ENCODE data around the gene BPIFB2. TPM values are rescaled to one million over a fixed set of nuclear protein-coding genes. Genes with fewer than 3 reads are reported as not detected.

The BPIFB2 gene
- total RNA-seq, 1 donor from 2014 or later = not detected

GRCh38 chr20:33025318-33025876 lies 17.9 kb downstream of the BPIFB2 start:
- Mint-ChIP-seq H3K9me3 (ENCODE audit: unreplicated experiment) (peaks cover 3% of the 10 kb centered on the region), H3K27me3 (ENCODE audit: unreplicated experiment) (peaks cover 6% of the 10 kb centered on the region)

GRCh38 chr20:33026072-33026778 lies 18.7 kb downstream of the BPIFB2 start:
- DNase-seq = no peak
- H3K27me3 Mint-ChIP-seq (ENCODE audit: unreplicated experiment) = peaks cover 6% of the 10 kb centered on the region
- H3K9me3 Mint-ChIP-seq (ENCODE audit: unreplicated experiment) = peaks cover 3% of the 10 kb centered on the region
- H3K4me3 Mint-ChIP-seq (ENCODE audit: unreplicated experiment) = no peak overlapping the region
- no peak overlapping the region for H3K27ac Mint-ChIP-seq (ENCODE audit: unreplicated experiment)
- no peaks in the 10 kb centered on the region for H3K4me1 Mint-ChIP-seq (ENCODE audit: low read depth, unreplicated experiment)
- no peak for TF ChIP-seq CTCF (IDR thresholded peaks at IDR 0.05; ENCODE audit: partially characterized antibody, unreplicated experiment)
- no peaks in the 10 kb centered on the region for H3K36me3 Mint-ChIP-seq (ENCODE audit: unreplicated experiment)

More at GRCh38 chr20:33025318-33025876, 17.9 kb downstream of the BPIFB2 start:
- Mint-ChIP-seq H3K36me3 (ENCODE audit: unreplicated experiment) (no peaks in the 10 kb centered on the region), H3K4me3 (ENCODE audit: unreplicated experiment) (no peak overlapping the region), H3K27ac (ENCODE audit: unreplicated experiment) (no peak overlapping the region), H3K4me1 (ENCODE audit: low read depth, unreplicated experiment) (no peaks in the 10 kb centered on the region)
- DNase-seq = no peak
- TF ChIP-seq CTCF (IDR thresholded peaks at IDR 0.05; ENCODE audit: partially characterized antibody, unreplicated experiment) = no peak

- no peaks in the 10 kb centered on the region for H3K4me1 Mint-ChIP-seq (ENCODE audit: low read depth, unreplicated experiment)
- peaks cover 3% of the 10 kb centered on the region for H3K27me3 Mint-ChIP-seq (ENCODE audit: unreplicated experiment)
- TF ChIP-seq CTCF (IDR thresholded peaks at IDR 0.05; ENCODE audit: partially characterized antibody, unreplicated experiment) = no peak
- no peaks in the 10 kb centered on the region for H3K36me3 Mint-ChIP-seq (ENCODE audit: unreplicated experiment)
- no peak overlapping the region for H3K4me3 Mint-ChIP-seq (ENCODE audit: unreplicated experiment)
- H3K27ac Mint-ChIP-seq (ENCODE audit: unreplicated experiment) = no peak overlapping the region
- peaks cover under 1% of the 10 kb centered on the region for H3K9me3 Mint-ChIP-seq (ENCODE audit: unreplicated experiment)
- DNase-seq = no peak
Observed at GRCh38 chr20:33026779-33027759, 19.6 kb downstream of the BPIFB2 start.

- no peak for TF ChIP-seq CTCF (IDR thresholded peaks at IDR 0.05; ENCODE audit: partially characterized antibody, unreplicated experiment)
- H3K27me3 Mint-ChIP-seq (ENCODE audit: unreplicated experiment) = peaks cover 5% of the 10 kb centered on the region
Observed at GRCh38 chr20:33027769-33028751, 20.6 kb downstream of the BPIFB2 start.

More at GRCh38 chr20:33027769-33028751, 20.6 kb downstream of the BPIFB2 start:
- Mint-ChIP-seq H3K9me3 (ENCODE audit: unreplicated experiment) (no peaks in the 10 kb centered on the region), H3K36me3 (ENCODE audit: unreplicated experiment) (peaks cover 1% of the 10 kb centered on the region), H3K4me3 (ENCODE audit: unreplicated experiment) (no peak overlapping the region), H3K27ac (ENCODE audit: unreplicated experiment) (no peak overlapping the region), H3K4me1 (ENCODE audit: low read depth, unreplicated experiment) (no peaks in the 10 kb centered on the region)
- no peak for DNase-seq
